ENCODE measurements around the gene VPS13D. TPM values are rescaled to one million over a fixed set of nuclear protein-coding genes. Genes with fewer than 3 reads are reported as not detected.

VPS13D gene
- total and polyA plus RNA-seq, 2 experiments from 2014 or later: 10.7 to 34.9 TPM

DNA sequence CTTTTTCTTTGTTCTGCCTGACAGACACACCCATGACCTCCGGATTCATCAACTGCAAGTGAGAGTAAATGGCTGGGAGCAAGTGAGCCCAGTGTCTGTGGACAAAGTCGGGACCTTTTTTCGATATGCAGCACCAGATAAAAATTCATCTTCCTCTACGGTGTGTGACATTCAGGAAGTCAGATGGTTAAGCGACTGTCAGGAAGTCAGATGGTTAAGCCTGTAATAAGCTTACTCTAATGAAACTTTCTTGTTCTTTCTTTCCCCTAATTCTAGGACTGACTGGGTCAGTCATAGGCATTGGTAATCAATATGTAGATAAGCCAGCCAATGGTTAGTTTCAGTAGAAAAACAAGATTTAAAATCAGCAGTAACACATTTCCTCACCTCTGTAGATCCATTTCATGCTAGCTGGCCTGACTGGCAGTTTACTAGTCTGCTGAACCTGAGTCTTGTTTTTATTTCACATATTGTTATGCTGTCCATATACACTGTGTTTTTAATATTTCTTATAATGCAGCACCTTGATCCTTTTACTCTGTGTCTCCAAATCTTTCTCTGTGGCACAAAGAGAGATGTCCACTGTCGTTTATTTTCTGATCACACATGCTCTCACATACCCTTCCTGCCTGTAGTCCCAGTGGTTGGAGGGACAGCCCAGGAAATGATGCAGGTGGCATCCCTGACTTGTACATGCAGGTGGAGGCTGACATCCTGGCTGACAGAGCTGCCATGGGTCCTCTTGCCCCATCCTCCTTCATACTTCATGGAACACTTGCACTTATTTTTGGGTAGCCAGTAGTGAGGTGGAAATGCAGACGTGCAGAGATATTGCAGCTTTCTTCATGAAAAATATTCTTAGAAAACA, 115.8 kb downstream of the VPS13D start:
- no peak for ATAC-seq
- no peak overlapping the region for H3K4me3 Mint-ChIP-seq
- no peak overlapping the region for H3K27ac Mint-ChIP-seq

More for the DNA sequence above, 115.8 kb downstream of the VPS13D start:
- no peaks in the 10 kb centered on the region for H3K27me3 ChIP-seq (ENCODE audit: insufficient read depth)
- H3K4me1 ChIP-seq (ENCODE audit: insufficient read depth): 0 out of 2 replicates have a peak, but pooled peaks cover 6% of the 10 kb centered on the region
- H3K27ac ChIP-seq (ENCODE audit: low read depth): no peak overlapping the region
- peaks cover 24% of the 10 kb centered on the region for H3K36me3 Mint-ChIP-seq (ENCODE audit: low read depth)
- H3K4me1 Mint-ChIP-seq: peaks cover 11% of the 10 kb centered on the region; the same call in 1 of the 3 replicates
- no peaks in the 10 kb centered on the region for H4K20me1 ChIP-seq (replicated peaks; ENCODE audit: insufficient read depth)
- H3K9me3 Mint-ChIP-seq: no peaks in the 10 kb centered on the region
- H3K9me2 ChIP-seq (ENCODE audit: insufficient read depth): no peaks in the 10 kb centered on the region
- no peaks in the 10 kb centered on the region for H3K79me2 ChIP-seq (replicated peaks; ENCODE audit: insufficient read depth)
- no peaks in the 10 kb centered on the region for H3F3A ChIP-seq (replicated peaks; ENCODE audit: low read depth)
- H2AFZ ChIP-seq: no peak overlapping the region
- H3K4me3 ChIP-seq: no peak overlapping the region
- no peaks in the 10 kb centered on the region for H3K27me3 Mint-ChIP-seq (ENCODE audit: insufficient read depth, low read depth, poor library complexity)
- DNase-seq (ENCODE audit: low spot score): no peak
- peaks cover 10% of the 10 kb centered on the region for H3K36me3 ChIP-seq (ENCODE audit: insufficient read depth)
- no peak overlapping the region for H3K4me2 ChIP-seq
- TF ChIP-seq EZH2phosphoT487 (IDR thresholded peaks at IDR 0.05; ENCODE audit: unreplicated experiment) (no peak), ZNF114 (CRISPR knock-in tag; IDR thresholded peaks at IDR 0.05) (no peak), EZH2 (IDR thresholded peaks at IDR 0.05; ENCODE audit: low read depth, unreplicated experiment) (no peak), POLR2AphosphoS5 (IDR thresholded peaks at IDR 0.05; ENCODE audit: low read depth) (no peak), JUNB (IDR thresholded peaks at IDR 0.05; ENCODE audit: unreplicated experiment) (no peak), ZNF331 (CRISPR knock-in tag; IDR thresholded peaks at IDR 0.05; ENCODE audit: low read depth) (no peak), NANOG (IDR thresholded peaks at IDR 0.05; ENCODE audit: borderline replicate concordance) (no peak), CREB1 (CRISPR knock-in tag; IDR thresholded peaks at IDR 0.05; ENCODE audit: low read depth) (no peak)
- TF ChIP-seq, protein P1, sequence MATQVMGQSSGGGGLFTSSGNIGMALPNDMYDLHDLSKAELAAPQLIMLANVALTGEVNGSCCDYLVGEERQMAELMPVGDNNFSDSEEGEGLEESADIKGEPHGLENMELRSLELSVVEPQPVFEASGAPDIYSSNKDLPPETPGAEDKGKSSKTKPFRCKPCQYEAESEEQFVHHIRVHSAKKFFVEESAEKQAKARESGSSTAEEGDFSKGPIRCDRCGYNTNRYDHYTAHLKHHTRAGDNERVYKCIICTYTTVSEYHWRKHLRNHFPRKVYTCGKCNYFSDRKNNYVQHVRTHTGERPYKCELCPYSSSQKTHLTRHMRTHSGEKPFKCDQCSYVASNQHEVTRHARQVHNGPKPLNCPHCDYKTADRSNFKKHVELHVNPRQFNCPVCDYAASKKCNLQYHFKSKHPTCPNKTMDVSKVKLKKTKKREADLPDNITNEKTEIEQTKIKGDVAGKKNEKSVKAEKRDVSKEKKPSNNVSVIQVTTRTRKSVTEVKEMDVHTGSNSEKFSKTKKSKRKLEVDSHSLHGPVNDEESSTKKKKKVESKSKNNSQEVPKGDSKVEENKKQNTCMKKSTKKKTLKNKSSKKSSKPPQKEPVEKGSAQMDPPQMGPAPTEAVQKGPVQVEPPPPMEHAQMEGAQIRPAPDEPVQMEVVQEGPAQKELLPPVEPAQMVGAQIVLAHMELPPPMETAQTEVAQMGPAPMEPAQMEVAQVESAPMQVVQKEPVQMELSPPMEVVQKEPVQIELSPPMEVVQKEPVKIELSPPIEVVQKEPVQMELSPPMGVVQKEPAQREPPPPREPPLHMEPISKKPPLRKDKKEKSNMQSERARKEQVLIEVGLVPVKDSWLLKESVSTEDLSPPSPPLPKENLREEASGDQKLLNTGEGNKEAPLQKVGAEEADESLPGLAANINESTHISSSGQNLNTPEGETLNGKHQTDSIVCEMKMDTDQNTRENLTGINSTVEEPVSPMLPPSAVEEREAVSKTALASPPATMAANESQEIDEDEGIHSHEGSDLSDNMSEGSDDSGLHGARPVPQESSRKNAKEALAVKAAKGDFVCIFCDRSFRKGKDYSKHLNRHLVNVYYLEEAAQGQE (IDR thresholded peaks at IDR 0.05; ENCODE audit: unreplicated experiment): no peak
- TF ChIP-seq, protein P2, sequence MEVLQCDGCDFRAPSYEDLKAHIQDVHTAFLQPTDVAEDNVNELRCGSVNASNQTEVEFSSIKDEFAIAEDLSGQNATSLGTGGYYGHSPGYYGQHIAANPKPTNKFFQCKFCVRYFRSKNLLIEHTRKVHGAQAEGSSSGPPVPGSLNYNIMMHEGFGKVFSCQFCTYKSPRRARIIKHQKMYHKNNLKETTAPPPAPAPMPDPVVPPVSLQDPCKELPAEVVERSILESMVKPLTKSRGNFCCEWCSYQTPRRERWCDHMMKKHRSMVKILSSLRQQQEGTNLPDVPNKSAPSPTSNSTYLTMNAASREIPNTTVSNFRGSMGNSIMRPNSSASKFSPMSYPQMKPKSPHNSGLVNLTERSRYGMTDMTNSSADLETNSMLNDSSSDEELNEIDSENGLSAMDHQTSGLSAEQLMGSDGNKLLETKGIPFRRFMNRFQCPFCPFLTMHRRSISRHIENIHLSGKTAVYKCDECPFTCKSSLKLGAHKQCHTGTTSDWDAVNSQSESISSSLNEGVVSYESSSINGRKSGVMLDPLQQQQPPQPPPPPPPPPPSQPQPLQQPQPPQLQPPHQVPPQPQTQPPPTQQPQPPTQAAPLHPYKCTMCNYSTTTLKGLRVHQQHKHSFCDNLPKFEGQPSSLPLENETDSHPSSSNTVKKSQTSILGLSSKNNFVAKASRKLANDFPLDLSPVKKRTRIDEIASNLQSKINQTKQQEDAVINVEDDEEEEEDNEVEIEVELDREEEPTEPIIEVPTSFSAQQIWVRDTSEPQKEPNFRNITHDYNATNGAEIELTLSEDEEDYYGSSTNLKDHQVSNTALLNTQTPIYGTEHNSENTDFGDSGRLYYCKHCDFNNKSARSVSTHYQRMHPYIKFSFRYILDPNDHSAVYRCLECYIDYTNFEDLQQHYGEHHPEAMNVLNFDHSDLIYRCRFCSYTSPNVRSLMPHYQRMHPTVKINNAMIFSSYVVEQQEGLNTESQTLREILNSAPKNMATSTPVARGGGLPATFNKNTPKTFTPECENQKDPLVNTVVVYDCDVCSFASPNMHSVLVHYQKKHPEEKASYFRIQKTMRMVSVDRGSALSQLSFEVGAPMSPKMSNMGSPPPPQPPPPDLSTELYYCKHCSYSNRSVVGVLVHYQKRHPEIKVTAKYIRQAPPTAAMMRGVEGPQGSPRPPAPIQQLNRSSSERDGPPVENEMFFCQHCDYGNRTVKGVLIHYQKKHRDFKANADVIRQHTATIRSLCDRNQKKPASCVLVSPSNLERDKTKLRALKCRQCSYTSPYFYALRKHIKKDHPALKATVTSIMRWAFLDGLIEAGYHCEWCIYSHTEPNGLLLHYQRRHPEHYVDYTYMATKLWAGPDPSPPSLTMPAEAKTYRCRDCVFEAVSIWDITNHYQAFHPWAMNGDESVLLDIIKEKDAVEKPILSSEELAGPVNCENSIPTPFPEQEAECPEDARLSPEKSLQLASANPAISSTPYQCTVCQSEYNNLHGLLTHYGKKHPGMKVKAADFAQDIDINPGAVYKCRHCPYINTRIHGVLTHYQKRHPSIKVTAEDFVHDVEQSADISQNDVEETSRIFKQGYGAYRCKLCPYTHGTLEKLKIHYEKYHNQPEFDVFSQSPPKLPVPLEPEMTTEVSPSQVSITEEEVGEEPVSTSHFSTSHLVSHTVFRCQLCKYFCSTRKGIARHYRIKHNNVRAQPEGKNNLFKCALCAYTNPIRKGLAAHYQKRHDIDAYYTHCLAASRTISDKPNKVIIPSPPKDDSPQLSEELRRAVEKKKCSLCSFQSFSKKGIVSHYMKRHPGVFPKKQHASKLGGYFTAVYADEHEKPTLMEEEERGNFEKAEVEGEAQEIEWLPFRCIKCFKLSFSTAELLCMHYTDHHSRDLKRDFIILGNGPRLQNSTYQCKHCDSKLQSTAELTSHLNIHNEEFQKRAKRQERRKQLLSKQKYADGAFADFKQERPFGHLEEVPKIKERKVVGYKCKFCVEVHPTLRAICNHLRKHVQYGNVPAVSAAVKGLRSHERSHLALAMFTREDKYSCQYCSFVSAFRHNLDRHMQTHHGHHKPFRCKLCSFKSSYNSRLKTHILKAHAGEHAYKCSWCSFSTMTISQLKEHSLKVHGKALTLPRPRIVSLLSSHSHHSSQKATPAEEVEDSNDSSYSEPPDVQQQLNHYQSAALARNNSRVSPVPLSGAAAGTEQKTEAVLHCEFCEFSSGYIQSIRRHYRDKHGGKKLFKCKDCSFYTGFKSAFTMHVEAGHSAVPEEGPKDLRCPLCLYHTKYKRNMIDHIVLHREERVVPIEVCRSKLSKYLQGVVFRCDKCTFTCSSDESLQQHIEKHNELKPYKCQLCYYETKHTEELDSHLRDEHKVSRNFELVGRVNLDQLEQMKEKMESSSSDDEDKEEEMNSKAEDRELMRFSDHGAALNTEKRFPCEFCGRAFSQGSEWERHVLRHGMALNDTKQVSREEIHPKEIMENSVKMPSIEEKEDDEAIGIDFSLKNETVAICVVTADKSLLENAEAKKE (CRISPR knock-in tag; IDR thresholded peaks at IDR 0.05): no peak
- TF ChIP-seq, protein P3, sequence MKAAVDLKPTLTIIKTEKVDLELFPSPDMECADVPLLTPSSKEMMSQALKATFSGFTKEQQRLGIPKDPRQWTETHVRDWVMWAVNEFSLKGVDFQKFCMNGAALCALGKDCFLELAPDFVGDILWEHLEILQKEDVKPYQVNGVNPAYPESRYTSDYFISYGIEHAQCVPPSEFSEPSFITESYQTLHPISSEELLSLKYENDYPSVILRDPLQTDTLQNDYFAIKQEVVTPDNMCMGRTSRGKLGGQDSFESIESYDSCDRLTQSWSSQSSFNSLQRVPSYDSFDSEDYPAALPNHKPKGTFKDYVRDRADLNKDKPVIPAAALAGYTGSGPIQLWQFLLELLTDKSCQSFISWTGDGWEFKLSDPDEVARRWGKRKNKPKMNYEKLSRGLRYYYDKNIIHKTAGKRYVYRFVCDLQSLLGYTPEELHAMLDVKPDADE (IDR thresholded peaks at IDR 0.05): no peak
- TF ChIP-seq, protein P4, sequence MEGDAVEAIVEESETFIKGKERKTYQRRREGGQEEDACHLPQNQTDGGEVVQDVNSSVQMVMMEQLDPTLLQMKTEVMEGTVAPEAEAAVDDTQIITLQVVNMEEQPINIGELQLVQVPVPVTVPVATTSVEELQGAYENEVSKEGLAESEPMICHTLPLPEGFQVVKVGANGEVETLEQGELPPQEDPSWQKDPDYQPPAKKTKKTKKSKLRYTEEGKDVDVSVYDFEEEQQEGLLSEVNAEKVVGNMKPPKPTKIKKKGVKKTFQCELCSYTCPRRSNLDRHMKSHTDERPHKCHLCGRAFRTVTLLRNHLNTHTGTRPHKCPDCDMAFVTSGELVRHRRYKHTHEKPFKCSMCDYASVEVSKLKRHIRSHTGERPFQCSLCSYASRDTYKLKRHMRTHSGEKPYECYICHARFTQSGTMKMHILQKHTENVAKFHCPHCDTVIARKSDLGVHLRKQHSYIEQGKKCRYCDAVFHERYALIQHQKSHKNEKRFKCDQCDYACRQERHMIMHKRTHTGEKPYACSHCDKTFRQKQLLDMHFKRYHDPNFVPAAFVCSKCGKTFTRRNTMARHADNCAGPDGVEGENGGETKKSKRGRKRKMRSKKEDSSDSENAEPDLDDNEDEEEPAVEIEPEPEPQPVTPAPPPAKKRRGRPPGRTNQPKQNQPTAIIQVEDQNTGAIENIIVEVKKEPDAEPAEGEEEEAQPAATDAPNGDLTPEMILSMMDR (conservative IDR thresholded peaks at IDR 0.05; ENCODE audit: low read depth in 2 of 2): no peak

All from GM23338 (cell line).